Stimulated activated CD8-positive, alpha-beta memory T cell treated with anti-CD3 and anti-CD28 coated beads, Interleukin-2, amount 100 ng/mL, for 48 hours (primary cell): ENCODE results near the gene PRKCH.

Source experiments
- DNase-seq, 2 donors: peaks; one replicate each; pipeline ENCODE4 v3.0.0-alpha.2; 2020; ENCODE audit warnings: low read depth in 2 of 2

The PRKCH gene

DNA sequence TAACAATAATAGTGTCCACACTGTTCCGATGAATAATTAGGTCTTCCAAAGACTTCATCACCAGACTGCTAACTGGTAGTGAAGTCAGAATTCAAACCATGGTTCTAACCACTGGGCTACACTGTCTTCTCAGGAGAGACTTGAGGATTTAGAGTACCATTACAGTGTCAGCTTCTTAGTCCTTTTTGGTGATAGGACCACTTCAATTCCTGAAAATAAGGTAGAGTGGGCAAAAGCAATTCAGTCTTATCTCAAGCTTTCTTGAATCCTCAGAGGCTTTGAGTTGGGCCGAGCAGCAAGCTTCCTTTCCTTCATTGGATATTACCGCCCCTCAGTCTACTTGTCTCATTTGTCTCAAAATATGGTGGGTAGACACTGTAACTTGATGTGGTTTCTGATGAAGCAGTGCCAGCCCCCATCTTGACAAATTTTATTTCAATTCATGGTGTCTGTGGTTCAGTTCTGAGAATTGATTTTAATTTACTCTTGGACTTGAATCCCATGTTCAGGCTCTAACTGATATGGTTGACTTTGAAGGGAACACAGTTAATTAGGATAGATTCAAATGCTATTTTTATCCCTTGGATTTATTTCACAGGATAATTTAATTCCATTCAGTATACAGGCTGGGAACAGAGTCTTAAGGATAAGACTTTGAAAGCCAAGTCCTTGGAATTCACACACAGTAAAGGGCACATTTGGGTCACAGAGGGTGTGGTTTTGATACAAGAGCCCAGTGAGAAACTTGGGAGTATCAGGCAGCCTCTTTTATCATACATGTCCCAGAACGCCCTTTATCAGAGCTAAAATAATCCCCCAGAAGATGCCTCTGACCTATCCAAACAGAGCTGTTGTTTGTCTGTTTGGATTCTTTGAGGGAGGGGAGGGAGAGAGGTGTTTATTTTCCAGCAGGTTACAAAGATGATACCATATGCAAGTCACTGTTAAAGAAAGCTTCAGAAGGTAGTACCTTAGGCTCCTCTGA lies 167.3 kb downstream of the PRKCH start:
- DNase-seq = no peak

DNA sequence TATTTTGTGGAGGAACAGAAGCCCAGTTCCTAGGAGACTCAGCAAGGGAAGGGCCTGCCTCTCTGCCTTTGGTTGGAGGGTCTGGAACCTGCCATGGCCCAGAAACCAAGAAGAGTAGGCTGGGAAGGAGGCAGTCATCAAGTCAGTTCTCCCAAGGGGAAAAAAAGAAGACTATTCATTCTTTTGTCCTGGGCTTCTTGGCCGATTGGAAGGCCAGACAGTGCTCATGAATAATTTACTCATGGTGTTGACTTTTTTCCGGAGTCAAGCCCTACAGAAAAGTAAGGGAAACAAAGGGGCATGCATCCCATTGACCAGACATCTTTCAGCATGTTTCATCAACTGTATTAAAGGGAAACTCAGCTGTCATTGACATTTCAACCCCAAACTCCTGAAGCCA lies 168.1 kb downstream of the PRKCH start:
- DNase-seq = no peak

GRCh38 chr14:61489932-61490331 lies 168.6 kb downstream of the PRKCH start:
- no peak for DNase-seq

DNA sequence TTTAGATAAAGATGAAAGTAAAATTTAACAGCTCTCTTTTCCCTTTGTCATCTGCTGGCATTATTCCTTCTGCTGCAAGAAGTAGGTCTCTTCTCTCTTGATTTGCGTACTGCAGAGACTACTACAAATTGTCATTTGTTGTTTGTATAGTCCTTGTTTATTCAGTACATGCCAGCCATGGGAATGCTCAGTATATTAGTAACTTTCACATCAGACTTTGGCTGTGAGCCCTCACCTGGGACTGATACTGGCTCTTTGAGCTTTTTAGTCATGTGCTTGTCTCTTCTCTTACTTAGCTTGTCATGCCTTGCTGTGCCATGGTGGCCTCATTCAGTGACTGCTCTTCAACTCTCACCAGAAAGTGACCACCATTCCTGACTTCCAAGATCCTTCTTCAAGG lies 169.8 kb downstream of the PRKCH start:
- no peak for DNase-seq

GRCh38 chr14:61491876-61492434 lies 170.6 kb downstream of the PRKCH start:
- DNase-seq = no peak

DNA sequence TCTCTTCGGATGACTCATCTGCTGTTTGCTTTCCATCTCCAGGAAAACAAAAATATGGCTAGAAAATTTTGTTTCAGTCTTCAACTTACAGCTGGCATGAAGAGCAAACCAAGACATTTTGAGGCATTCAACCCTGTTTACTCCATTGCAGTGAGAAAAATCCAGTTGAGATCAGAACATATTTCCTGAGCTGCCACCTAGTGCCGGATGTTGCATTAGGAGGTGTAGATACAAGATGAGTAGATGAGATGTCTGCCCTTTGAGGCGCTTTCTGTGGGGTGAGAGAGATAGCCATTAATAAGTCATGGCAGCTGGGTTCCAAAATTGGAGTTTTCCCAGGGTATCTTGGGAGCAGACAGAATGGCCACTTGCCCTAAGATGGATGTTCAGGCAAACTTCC lies 171.1 kb downstream of the PRKCH start:
- DNase-seq = no peak

DNA sequence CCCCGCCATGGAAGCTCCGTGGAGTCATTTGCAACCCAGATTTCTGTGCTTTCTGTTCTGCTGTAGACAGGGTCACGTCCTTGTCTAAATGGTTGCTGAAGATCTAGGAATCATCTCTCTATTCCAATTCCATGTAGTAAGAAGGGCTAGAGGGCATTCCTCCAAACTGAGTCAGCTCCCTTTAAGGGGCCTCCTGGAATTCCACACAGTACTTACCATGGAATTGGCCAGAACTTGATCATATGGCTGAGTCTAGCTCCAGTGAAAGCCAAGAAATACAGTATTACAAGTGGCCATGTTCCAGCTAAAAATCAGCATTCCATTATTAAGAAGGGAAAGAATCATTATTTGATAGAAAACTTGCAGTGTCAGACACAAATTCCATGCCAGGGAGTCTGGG lies 171.9 kb downstream of the PRKCH start:
- DNase-seq = no peak

GRCh38 chr14:61494018-61494417 lies 172.6 kb downstream of the PRKCH start:
- DNase-seq = no peak

DNA sequence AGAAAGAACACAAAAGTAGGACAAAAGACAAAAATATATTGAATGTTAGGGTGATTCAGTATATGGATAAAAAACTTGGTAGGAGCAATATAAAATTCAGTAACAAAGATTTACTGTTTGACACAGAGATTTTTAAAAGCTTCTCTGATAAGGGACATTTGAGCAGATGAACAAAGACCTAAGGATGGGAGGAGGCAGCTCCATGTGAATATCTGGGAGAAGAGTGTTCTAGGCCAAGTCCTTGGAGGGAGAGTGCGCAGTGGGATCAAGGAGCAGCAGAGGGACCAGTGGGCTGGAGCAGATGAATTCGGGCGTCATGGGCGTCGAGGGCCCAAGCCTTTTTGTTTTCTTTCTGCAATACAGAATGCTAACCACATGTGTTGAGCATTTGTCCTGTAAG lies 174.4 kb downstream of the PRKCH start:
- no peak for DNase-seq

DNA sequence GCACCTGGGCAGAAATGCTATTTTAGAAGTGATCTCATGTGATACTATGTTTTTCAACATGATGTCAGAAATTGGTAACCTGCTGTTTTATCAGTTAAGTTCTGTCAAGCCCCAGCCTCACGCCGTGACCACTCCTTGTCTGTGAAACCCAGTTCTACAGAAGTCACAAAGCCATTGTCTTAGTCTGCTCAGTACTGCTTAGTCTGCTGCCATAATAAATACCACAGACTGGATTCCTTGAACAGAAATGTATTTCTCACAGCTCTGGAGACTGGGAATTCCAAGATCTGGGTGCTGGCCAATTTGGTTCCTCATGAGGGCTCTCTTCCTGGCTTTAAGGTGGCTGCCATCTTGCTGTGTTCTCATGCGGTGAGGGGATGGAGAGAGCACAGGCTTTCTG lies 176.9 kb downstream of the PRKCH start:
- no peak for DNase-seq

- no peak for DNase-seq
These were observed 177.4 kb downstream of the PRKCH start for GRCh38 chr14:61498811-61499210.

- no peak for DNase-seq
These were observed 178.6 kb downstream of the PRKCH start for GRCh38 chr14:61499991-61500390.

GRCh38 chr14:61501714-61502458 lies 180.5 kb downstream of the PRKCH start:
- DNase-seq = no peak

GRCh38 chr14:61502459-61503093 lies 181.2 kb downstream of the PRKCH start:
- DNase-seq = no peak

- no peak for DNase-seq
These were observed 181.9 kb downstream of the PRKCH start for GRCh38 chr14:61503167-61503801.

DNA sequence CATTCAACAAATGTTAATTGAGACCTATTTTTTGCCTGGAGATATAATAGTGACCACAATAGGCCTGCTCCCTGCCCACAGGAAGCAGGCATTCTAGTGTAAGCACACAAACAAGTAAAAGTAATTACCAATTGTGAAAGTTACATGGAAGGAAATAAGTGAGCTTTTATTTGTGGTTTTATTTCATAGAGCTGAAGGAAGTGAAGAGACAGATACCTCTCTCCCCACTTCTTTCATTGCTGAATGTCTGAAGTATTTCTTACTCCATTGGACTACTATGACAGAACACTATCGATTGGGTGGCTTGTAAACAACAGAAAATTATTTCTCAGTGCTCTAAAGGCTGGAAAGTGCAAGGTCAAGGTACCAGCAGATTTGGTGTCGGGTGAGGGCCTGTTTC lies 183.5 kb downstream of the PRKCH start:
- no peak for DNase-seq

DNA sequence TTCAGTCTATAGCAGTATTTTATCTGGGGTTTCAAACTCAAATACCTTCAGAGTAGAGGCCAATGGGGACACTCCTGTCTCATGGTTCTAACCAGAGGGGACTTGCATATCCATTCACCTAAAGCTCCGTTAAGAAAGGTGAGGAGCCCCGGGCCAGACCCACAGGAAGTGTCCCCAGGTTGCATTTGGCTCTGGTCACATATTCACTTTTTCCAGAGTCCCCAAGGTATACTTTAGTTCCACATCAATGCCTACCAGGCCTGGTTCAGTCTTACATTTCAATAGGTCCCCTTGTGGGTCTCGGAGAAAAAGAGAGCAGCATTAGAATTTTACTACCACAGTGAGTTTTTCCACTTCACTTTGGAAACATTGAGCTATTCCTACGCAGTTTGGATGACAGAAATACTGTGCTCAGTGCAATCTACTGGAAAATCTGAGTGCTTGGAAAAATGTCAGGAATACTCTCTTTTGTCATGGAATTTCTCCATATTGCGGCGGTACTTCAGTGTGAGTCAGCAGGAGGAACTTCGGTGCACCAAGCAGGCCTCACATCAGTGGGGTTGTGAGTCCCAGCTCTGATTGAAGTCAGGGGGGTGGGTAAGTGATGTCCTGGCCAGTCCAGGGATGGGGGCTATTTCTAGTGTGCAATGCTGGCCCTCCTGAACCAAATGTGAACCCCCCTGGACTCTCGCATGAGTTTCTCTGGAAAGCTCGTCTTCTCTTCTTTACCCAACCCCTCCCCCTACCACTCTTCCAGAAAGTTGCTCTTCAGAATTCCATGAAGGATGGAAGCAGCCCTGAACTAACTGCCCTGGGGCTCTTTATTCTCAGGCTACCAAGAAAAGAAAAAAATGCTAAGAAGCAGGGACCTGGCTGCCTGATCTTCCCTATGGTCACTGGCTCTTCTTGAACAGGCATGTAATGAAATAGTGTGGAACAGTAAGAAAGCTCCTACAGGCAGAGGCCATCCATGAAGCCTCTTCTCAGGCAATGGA lies 184.7 kb downstream of the PRKCH start:
- DNase-seq = no peak

DNA sequence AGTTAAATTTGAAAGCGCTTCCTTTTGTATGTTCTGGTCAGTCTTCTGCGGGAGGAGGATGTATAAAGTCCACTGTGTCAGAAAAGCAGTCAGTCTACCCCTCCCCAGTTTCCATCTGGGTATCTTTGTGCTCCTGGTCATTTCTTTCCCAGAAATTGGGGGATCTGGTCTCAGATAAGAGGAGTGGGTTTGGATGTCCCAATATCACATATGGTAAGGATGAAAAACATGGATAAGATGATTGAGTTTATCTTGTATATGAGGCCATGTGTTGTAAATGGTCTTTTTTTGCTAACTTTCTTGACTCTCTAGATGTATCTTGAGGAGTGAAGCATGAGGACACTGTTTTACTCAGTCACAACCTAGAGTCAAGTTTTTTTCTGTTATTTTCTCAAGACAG lies 187.1 kb downstream of the PRKCH start:
- DNase-seq = no peak

DNA sequence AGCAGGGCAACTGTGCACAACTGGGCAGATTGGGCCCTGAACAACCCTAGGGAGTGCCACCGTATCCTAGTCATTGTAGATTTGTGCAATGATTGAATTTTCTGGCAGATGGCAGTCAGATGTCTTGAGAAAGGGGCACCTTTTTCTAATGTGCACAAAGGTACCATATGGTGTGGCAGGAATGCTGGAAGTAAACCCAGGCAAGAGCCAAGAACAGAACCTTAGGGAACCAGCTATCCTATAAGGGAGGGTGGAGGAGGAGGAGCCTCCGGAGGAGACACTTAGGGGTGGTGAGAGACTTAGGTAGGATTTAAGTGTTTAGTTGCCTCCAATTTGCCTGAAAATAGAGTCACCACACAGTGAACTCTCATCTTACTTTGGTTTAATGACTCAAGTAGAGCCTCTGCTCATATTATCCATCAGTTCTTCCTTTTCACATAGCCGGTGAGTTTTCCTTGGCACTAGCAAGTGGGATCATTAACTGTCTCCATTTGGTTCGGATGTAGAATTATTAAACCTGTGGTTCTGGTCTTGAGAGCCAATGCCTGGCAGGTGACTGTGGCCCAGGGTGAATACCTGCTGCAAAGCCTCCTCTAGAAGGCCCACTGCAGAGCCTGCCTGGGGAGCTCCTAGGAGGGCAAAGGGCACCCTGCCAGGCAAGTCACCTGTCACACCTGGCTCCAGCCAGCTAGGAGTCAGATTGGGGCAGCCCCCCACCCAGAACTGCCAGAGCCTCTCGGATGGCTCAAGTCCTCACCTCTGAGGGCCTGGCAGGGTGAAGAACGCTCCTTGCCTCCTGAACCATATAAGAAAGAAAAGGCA lies 189.6 kb downstream of the PRKCH start:
- no peak for DNase-seq

DNA sequence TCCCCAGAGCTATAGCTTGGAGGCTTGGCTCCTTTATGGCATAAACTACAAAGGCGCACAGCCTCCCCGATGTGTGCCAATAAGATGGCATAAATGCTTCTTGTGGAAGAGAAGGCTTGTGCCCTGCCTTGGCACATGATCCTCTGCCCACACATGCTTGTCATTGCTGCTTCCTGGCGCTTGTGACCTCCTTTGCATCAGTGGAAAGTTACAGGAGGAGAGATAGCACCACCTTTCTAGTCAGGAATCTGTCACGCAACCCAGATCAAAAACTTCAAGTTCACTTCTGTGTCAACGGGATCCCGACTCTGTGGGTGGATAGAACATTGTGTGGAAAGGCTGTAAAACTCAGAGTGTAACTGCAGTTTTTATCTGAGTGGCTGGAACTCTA lies 190.2 kb downstream of the PRKCH start:
- no peak for DNase-seq
